T-helper 1 cell (primary cell): Measurements from ENCODE around the gene MYOF.
"Not testable (repeated sequence)": the region's sequence is repeated elsewhere in the genome, so short reads cannot be mapped to it uniquely, and the experiment has no call there.

Source experiments
- DNase-seq, 5 donors: peaks; one replicate each; pipeline ENCODE4 v3.0.0-alpha.2; 2012 to 2020

Gene MYOF

GRCh38 chr10:93452143-93452542 is 30.0 kb downstream of the MYOF start:
- peak in 1 of 5 donors; percentile 75 for DNase-seq

- no peak for DNase-seq
Measured at GRCh38 chr10:93451244-93451947, 30.7 kb downstream of the MYOF start.

- no peak for DNase-seq
Measured at GRCh38 chr10:93447970-93448369, 34.2 kb downstream of the MYOF start.

GRCh38 chr10:93447019-93447418 is 35.1 kb downstream of the MYOF start:
- no peak for DNase-seq

- no peak for DNase-seq
Measured at GRCh38 chr10:93445978-93446720, 36.0 kb downstream of the MYOF start.

GRCh38 chr10:93445097-93445960 is 36.8 kb downstream of the MYOF start:
- DNase-seq: no peak

GRCh38 chr10:93443481-93443880 is 38.7 kb downstream of the MYOF start:
- no peak for DNase-seq

- not testable (repeated sequence) for DNase-seq
Measured at GRCh38 chr10:93442721-93443120, 39.4 kb downstream of the MYOF start.

GRCh38 chr10:93440591-93441091 is 41.5 kb downstream of the MYOF start:
- DNase-seq: no peak

GRCh38 chr10:93438613-93439253 is 43.4 kb downstream of the MYOF start:
- no peak for DNase-seq

GRCh38 chr10:93437946-93438612 is 44.1 kb downstream of the MYOF start:
- DNase-seq: no peak

- DNase-seq: no peak
Measured at GRCh38 chr10:93437086-93437945, 44.8 kb downstream of the MYOF start.

GRCh38 chr10:93436591-93437085 is 45.5 kb downstream of the MYOF start:
- no peak for DNase-seq

- DNase-seq: no peak
Measured at GRCh38 chr10:93435621-93436397, 46.3 kb downstream of the MYOF start.

GRCh38 chr10:93434991-93435491 is 47.1 kb downstream of the MYOF start:
- no peak for DNase-seq

GRCh38 chr10:93431361-93431760 is 50.8 kb downstream of the MYOF start:
- no peak for DNase-seq

- DNase-seq: no peak
Measured at GRCh38 chr10:93425861-93426260, 56.3 kb downstream of the MYOF start.

GRCh38 chr10:93422118-93422517 is 60.0 kb downstream of the MYOF start:
- DNase-seq: no peak

GRCh38 chr10:93420944-93421825 is 60.9 kb downstream of the MYOF start:
- no peak for DNase-seq
